ENCODE measurements around the gene MEIOSIN. TPM values are rescaled to one million over a fixed set of nuclear protein-coding genes. Genes with fewer than 3 reads are reported as not detected.

MEIOSIN gene
- polyA plus RNA-seq, 1 donor from 2014 or later = not detected

- Histone ChIP-seq H3K27ac (ENCODE audit: low read length) (no peak overlapping the region), H3K9me3 (ENCODE audit: low read length) (no peaks in the 10 kb centered on the region), H2AFZ (ENCODE audit: low read depth, low read length) (no peak overlapping the region), H3K4me3 (ENCODE audit: low read length) (no peak overlapping the region), H3K27me3 (ENCODE audit: insufficient read depth, low read depth, low read length) (no peaks in the 10 kb centered on the region), H3K79me2 (replicated peaks; ENCODE audit: insufficient read depth, low read length) (no peaks in the 10 kb centered on the region), H3K4me2 (ENCODE audit: low read length) (no peak overlapping the region), H3F3A (ENCODE audit: insufficient read depth, low read length, poor library complexity, severe bottlenecking) (no peaks in the 10 kb centered on the region), H3K36me3 (ENCODE audit: insufficient read depth, low read length) (no peaks in the 10 kb centered on the region), H4K20me1 (ENCODE audit: insufficient read depth) (no peaks in the 10 kb centered on the region), H3K9me2 (ENCODE audit: insufficient read depth, low read length) (no peaks in the 10 kb centered on the region), H3K9ac (ENCODE audit: low read length) (no peak overlapping the region)
- TF ChIP-seq RAD21 (conservative IDR thresholded peaks at IDR 0.05) (no peak), MXI1 (conservative IDR thresholded peaks at IDR 0.05; ENCODE audit: poor library complexity, severe bottlenecking) (no peak), SMC3 (conservative IDR thresholded peaks at IDR 0.05; ENCODE audit: poor library complexity) (no peak), CTCF (IDR thresholded peaks at IDR 0.05; ENCODE audit: poor library complexity, severe bottlenecking) (no peak), EP300 (conservative IDR thresholded peaks at IDR 0.05; ENCODE audit: poor library complexity, severe bottlenecking) (no peak), REST (IDR thresholded peaks at IDR 0.05; ENCODE audit: borderline replicate concordance) (no peak), TAF1 (IDR thresholded peaks at IDR 0.05; ENCODE audit: low read depth) (no peak), POLR2AphosphoS5 (IDR thresholded peaks at IDR 0.05) (no peak), EZH2 (IDR thresholded peaks at IDR 0.05; ENCODE audit: borderline replicate concordance, insufficient read depth, low read length, poor library complexity, severe bottlenecking) (no peak)
These were observed 24.5 kb downstream of the MEIOSIN start for GRCh38 chr19:45757695-45758094.

GRCh38 chr19:45758921-45759320 lies 25.7 kb downstream of the MEIOSIN start:
- Histone ChIP-seq H3K9me3 (ENCODE audit: low read length) (no peaks in the 10 kb centered on the region), H3K36me3 (ENCODE audit: insufficient read depth, low read length) (no peaks in the 10 kb centered on the region), H2AFZ (ENCODE audit: low read depth, low read length) (no peak overlapping the region), H3K27ac (ENCODE audit: low read length) (no peak overlapping the region), H3K9ac (ENCODE audit: low read length) (no peak overlapping the region), H3K27me3 (ENCODE audit: insufficient read depth, low read depth, low read length) (no peaks in the 10 kb centered on the region), H3K79me2 (replicated peaks; ENCODE audit: insufficient read depth, low read length) (no peaks in the 10 kb centered on the region), H3K4me2 (ENCODE audit: low read length) (no peak overlapping the region), H3K9me2 (ENCODE audit: insufficient read depth, low read length) (no peaks in the 10 kb centered on the region), H3F3A (ENCODE audit: insufficient read depth, low read length, poor library complexity, severe bottlenecking) (no peaks in the 10 kb centered on the region), H3K4me3 (ENCODE audit: low read length) (no peak overlapping the region), H4K20me1 (ENCODE audit: insufficient read depth) (no peaks in the 10 kb centered on the region)
- TF ChIP-seq TAF1 (IDR thresholded peaks at IDR 0.05; ENCODE audit: low read depth) (no peak), RAD21 (conservative IDR thresholded peaks at IDR 0.05) (no peak), REST (IDR thresholded peaks at IDR 0.05; ENCODE audit: borderline replicate concordance) (no peak), EP300 (conservative IDR thresholded peaks at IDR 0.05; ENCODE audit: poor library complexity, severe bottlenecking) (no peak), EZH2 (IDR thresholded peaks at IDR 0.05; ENCODE audit: borderline replicate concordance, insufficient read depth, low read length, poor library complexity, severe bottlenecking) (no peak), CTCF (IDR thresholded peaks at IDR 0.05; ENCODE audit: poor library complexity, severe bottlenecking) (no peak), SMC3 (conservative IDR thresholded peaks at IDR 0.05; ENCODE audit: poor library complexity) (no peak), MXI1 (conservative IDR thresholded peaks at IDR 0.05; ENCODE audit: poor library complexity, severe bottlenecking) (no peak), POLR2AphosphoS5 (IDR thresholded peaks at IDR 0.05) (no peak)
